ENCODE results near the gene KSR2. TPM values are rescaled to one million over a fixed set of nuclear protein-coding genes. Genes with fewer than 3 reads are reported as not detected.

Gene KSR2
- total and polyA plus RNA-seq, 10 of the 15 experiments (the other 5 are each of a cell fraction or from before 2014, with no cell fraction given): under 0.01 to 1.5 (median 0.01) TPM; not detected in 3

DNA sequence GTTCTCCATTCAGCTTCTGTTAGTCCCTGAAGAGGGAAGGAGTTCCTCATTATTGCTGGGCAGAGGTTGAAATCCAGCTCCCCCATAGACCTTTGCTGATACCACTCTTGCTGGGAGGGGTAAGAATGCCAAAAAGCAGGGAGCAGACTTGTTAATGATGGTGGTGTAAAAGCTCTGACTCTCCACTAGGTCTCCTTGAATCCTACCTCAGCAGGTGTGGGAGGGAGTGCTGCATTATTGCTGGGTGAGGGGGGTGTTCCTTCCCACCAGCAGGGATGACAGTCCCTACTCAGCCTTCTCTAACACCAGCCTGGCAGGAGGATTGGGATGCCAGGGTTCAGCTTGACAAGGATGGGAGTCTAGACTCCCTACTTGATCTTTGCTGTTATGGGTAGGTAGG, 421.6 kb downstream of the KSR2 start:
- no peaks in the 10 kb centered on the region for H3K27me3 ChIP-seq (replicated peaks in 1 of 2; ENCODE audit: control insufficient read depth in 2 of 2, insufficient read depth in 2 of 2, low read length in 1 of 2)
- no peak overlapping the region for H3K9ac ChIP-seq (ENCODE audit: control insufficient read depth, insufficient read depth, low read length)
- no peak overlapping the region for H2AFZ ChIP-seq (ENCODE audit: control insufficient read depth, low read depth, low read length)
- H3K27ac ChIP-seq (ENCODE audit: control insufficient read depth, insufficient read depth): no peak overlapping the region
- H3K36me3 ChIP-seq (ENCODE audit: control insufficient read depth in 2 of 2, insufficient read depth in 2 of 2, low read length in 1 of 2): no peaks in the 10 kb centered on the region
- no peaks in the 10 kb centered on the region for H3K79me2 ChIP-seq (ENCODE audit: control insufficient read depth, insufficient read depth, low read length)
- no TSS peak for BruUV-seq (replicated peaks)
- intact Hi-C loops (cut with micrococcal nuclease; ENCODE audit: unreplicated experiment) (no loop called here), in situ Hi-C loops (cut with MboI) (no loop called here)
- no peak overlapping the region for H3K4me2 ChIP-seq (ENCODE audit: control insufficient read depth, insufficient read depth)
- H3K9me3 ChIP-seq (replicated peaks; ENCODE audit: control insufficient read depth, insufficient read depth, low read length): no peaks in the 10 kb centered on the region
- ChIA-PET CTCF (no interaction called here), SMC1A (ENCODE audit: uncharacterized antibody, unreplicated experiment) (no interaction called here), RAD21 (ENCODE audit: unreplicated experiment) (no interaction called here), POLR2A (interaction anchor here (0.6 kb wide), 1 partner anchor 139 kb away, joined by 3 read pairs; no protein-coding TSS in a partner anchor)
- H3K4me3 ChIP-seq: no peak overlapping the region
- no peak for TF ChIP-seq FOXM1 (IDR thresholded peaks at IDR 0.05; ENCODE audit: low read depth, low read length)
- TF ChIP-seq EZH2 (IDR thresholded peaks at IDR 0.05; ENCODE audit: borderline replicate concordance, control insufficient read depth, low read depth, low read length): no peak
- no peak for TF ChIP-seq RAD51 (IDR thresholded peaks at IDR 0.05)
- TF ChIP-seq, protein P1, sequence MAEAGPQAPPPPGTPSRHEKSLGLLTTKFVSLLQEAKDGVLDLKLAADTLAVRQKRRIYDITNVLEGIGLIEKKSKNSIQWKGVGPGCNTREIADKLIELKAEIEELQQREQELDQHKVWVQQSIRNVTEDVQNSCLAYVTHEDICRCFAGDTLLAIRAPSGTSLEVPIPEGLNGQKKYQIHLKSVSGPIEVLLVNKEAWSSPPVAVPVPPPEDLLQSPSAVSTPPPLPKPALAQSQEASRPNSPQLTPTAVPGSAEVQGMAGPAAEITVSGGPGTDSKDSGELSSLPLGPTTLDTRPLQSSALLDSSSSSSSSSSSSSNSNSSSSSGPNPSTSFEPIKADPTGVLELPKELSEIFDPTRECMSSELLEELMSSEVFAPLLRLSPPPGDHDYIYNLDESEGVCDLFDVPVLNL (IDR thresholded peaks at IDR 0.05; ENCODE audit: low read depth, low read length): no peak
- H3K4me1 ChIP-seq (ENCODE audit: control insufficient read depth, insufficient read depth, low read length): no peaks in the 10 kb centered on the region
- DNase-seq (ENCODE audit: low read depth, low spot score): no peak
- no peak for FAIRE-seq
- no peak for ATAC-seq
- H4K20me1 ChIP-seq (ENCODE audit: control insufficient read depth, insufficient read depth): no peaks in the 10 kb centered on the region

DNA sequence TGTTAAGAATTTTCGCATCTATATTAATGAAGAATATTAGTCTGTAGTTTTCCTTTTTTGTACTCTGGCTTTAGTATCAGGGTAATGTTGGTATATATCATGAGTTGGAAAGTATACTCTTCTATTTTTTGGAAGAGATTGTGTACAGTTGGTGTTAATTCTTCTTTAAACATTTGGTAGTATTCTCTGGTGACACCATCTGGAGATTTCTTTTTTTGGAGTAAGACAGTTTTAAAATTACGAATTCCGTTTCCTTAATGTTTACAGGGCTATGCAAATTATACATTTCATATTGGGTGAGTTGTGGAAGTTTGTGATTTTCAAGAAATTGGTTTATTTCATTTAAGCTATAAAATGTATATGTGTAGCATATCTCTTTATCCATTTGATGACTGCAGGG, 423.6 kb downstream of the KSR2 start:
- Histone ChIP-seq H3K79me2 (ENCODE audit: control insufficient read depth, insufficient read depth, low read length) (no peaks in the 10 kb centered on the region), H3K4me2 (ENCODE audit: control insufficient read depth, insufficient read depth) (no peak overlapping the region), H3K4me1 (ENCODE audit: control insufficient read depth, insufficient read depth, low read length) (no peaks in the 10 kb centered on the region), H2AFZ (ENCODE audit: control insufficient read depth, low read depth, low read length) (no peak overlapping the region), H3K27ac (ENCODE audit: control insufficient read depth, insufficient read depth) (no peak overlapping the region), H3K9me3 (replicated peaks; ENCODE audit: control insufficient read depth, insufficient read depth, low read length) (no peaks in the 10 kb centered on the region), H3K4me3 (no peak overlapping the region), H4K20me1 (ENCODE audit: control insufficient read depth, insufficient read depth) (no peaks in the 10 kb centered on the region), H3K9ac (ENCODE audit: control insufficient read depth, insufficient read depth, low read length) (no peak overlapping the region), H3K36me3 (ENCODE audit: control insufficient read depth in 2 of 2, insufficient read depth in 2 of 2, low read length in 1 of 2) (no peaks in the 10 kb centered on the region), H3K27me3 (replicated peaks in 1 of 2; ENCODE audit: control insufficient read depth in 2 of 2, insufficient read depth in 2 of 2, low read length in 1 of 2) (no peaks in the 10 kb centered on the region)
- no peak for TF ChIP-seq ASH2L (IDR thresholded peaks at IDR 0.05; ENCODE audit: borderline replicate concordance, low read depth)
- TF ChIP-seq RCOR1 (conservative IDR thresholded peaks at IDR 0.05; ENCODE audit: low read depth, low read length): no peak
- WGBS (ENCODE audit: insufficient coverage, insufficient replicate concordance, low lambda C conversion rate, missing lambda C conversion rate): 22% methylated on average over 3 of the region's 3 CpGs
- no peak for FAIRE-seq
- in situ Hi-C loops (cut with MboI) (no loop called here), intact Hi-C loops (cut with micrococcal nuclease; ENCODE audit: unreplicated experiment) (no loop called here)
- RAD21 ChIA-PET (ENCODE audit: unreplicated experiment): no interaction called here
- CTCF ChIA-PET: no interaction called here
- SMC1A ChIA-PET (ENCODE audit: uncharacterized antibody, unreplicated experiment): no interaction called here
- POLR2A ChIA-PET: no interaction called here
- DNase-seq (ENCODE audit: low read depth, low spot score): no peak
- no peak for ATAC-seq
- no TSS peak for BruUV-seq (replicated peaks)

All from GM12878 (cell line).